BJ (cell line): Measurements from ENCODE around the gene BTBD6. TPM values are rescaled to one million over a fixed set of nuclear protein-coding genes. Genes with fewer than 3 reads are reported as not detected.

Experiments used
- CTCF ChIA-PET: fragments of 350-600 bp; formaldehyde crosslinking; extraction: SDS; loops from one replicate; lab custom pipeline; 2021; ENCODE audit warnings: antibody characterized with exemption, inconsistent platforms; lab: Yijun Ruan, JAX
- POLR2A ChIA-PET: fragments of 300-600 bp; sonication (Branson Sonifier 250); formaldehyde crosslinking; extraction: SDS; loops from one replicate; lab custom pipeline; 2021; ENCODE audit warnings: antibody characterized with exemption; lab: Charles Lee
- DNase-seq: peaks from one replicate; pipeline ENCODE4 v3.0.0-alpha.2; 2011; ENCODE audit warnings: low read depth
- H3K27me3 ChIP-seq: 2 replicates; pipeline ENCODE4 v1.6.0; 2011; ENCODE audit warnings: low read length; ENCODE audit not compliant: control insufficient read depth, insufficient read depth
- H3K36me3 ChIP-seq: 2 replicates; pipeline ENCODE4 v1.5.1; 2011; ENCODE audit warnings: low read length; ENCODE audit not compliant: control insufficient read depth, insufficient read depth
- H3K4me3 ChIP-seq: 2 replicates; pipeline ENCODE4 v1.5.1; 2011; ENCODE audit warnings: low read depth, mild to moderate bottlenecking, control low read depth, low read length
- polyA plus RNA-seq: library from polyadenylated mRNA; depleted of rRNA; stranded (reverse); fragments of >200 nt; gene quantifications from 2 replicates; pipeline ENCODE4 v1.2.3, GENCODE V29; 2011
- TF ChIP-seq, protein P1 (sequence below): IDR thresholded peaks from 2 replicates; pipeline ENCODE4 v1.5.1; 2011; ENCODE audit warnings: low read depth, mild to moderate bottlenecking, control low read depth, inconsistent platforms, low read length, moderate library complexity; ENCODE audit not compliant: insufficient read depth

Gene BTBD6
- polyA plus RNA-seq, 1 experiment, result 41.9 TPM

DNA sequence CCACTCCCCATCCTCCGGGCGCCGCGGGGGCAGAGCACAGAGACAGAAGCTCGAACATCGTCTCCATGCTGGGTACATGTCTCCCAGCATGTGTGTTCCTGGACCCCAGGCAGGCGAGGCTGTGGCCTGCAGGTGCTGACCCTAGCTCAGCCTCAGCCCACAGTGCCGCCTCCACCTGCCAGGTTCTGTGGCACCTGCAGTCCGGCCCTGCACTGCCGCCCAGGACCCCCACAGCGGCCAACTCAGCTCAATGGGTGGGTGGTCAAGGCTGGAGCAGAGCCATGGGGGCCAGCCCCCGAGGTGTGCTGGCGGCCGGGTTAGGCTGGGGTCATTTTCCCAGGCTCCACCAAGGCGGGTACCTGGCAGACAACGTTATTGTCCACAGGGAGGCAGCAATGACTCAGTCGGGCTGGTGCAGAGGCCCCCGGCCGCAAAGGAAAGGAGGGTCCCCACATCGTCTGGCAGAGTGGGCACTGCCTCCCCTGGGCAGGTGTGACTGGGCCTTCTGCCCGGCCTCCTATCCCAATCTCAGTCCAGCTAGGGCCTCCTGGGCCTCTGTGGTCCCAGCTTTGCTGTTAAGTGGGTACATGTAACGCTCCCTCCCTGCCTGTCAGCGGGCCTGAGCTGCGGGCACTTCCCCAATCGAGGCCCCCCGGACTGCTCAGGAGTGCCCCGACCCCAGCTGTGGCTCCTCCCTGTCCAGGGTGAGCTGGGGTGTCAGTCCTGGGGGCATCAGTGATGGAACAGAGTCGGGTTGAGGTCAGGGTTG lies 47.0 kb upstream of the BTBD6 start:
- no peaks in the 10 kb centered on the region for H3K36me3 ChIP-seq
- ChIA-PET CTCF (interaction anchor here (0.7 to 2.2 kb wide), 4 partner anchors 17 to 151 kb away, joined by 3 to 12 read pairs (median 4); no protein-coding TSS in a partner anchor), POLR2A (no interaction called here)
- TF ChIP-seq, protein P1, sequence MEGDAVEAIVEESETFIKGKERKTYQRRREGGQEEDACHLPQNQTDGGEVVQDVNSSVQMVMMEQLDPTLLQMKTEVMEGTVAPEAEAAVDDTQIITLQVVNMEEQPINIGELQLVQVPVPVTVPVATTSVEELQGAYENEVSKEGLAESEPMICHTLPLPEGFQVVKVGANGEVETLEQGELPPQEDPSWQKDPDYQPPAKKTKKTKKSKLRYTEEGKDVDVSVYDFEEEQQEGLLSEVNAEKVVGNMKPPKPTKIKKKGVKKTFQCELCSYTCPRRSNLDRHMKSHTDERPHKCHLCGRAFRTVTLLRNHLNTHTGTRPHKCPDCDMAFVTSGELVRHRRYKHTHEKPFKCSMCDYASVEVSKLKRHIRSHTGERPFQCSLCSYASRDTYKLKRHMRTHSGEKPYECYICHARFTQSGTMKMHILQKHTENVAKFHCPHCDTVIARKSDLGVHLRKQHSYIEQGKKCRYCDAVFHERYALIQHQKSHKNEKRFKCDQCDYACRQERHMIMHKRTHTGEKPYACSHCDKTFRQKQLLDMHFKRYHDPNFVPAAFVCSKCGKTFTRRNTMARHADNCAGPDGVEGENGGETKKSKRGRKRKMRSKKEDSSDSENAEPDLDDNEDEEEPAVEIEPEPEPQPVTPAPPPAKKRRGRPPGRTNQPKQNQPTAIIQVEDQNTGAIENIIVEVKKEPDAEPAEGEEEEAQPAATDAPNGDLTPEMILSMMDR, result 0 out of 2 replicates have a peak, but pooled peaks have one; percentile 9
- H3K4me3 ChIP-seq, result no peak overlapping the region
- peaks cover 2% of the 10 kb centered on the region for H3K27me3 ChIP-seq
- no peak for DNase-seq

DNA sequence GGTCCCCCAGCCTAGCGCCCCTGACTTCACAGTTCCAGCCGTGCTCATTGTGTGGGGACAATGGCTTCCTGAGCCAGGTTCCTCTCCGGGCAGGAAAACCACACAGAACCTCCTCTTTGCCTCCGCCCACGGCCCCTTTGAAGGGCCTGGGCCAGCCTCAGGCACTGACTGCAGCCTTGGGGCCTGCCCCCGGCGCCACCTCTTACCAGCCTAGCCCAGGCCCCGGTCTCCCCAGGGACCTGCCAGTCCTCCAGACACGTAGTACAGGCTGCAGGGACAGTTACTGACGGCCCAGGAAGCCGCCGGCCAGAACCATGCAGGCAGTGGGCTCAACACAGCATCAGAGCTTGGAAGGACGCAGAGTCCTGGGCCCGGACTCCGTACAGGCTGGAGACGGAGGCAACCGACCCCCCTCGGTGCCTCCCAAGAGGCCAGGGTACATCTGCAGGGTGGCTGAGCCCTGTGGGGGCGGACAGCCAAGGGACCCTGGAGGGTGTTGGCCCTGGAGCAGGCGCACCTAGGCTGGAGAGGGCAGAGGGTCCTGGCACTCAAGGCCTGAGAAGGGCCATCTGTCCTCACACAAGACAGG lies 46.3 kb upstream of the BTBD6 start:
- ChIA-PET POLR2A (no interaction called here), CTCF (interaction anchor here (0.6 to 2.2 kb wide), 5 partner anchors 18 to 150 kb away, joined by 3 to 12 read pairs (median 3); no protein-coding TSS in a partner anchor)
- DNase-seq, result no peak
- TF ChIP-seq, protein P1, result no peak
- Histone ChIP-seq H3K36me3 (no peaks in the 10 kb centered on the region), H3K27me3 (no peaks in the 10 kb centered on the region; the same call in 1 of the 2 replicates), H3K4me3 (no peak overlapping the region)

DNA sequence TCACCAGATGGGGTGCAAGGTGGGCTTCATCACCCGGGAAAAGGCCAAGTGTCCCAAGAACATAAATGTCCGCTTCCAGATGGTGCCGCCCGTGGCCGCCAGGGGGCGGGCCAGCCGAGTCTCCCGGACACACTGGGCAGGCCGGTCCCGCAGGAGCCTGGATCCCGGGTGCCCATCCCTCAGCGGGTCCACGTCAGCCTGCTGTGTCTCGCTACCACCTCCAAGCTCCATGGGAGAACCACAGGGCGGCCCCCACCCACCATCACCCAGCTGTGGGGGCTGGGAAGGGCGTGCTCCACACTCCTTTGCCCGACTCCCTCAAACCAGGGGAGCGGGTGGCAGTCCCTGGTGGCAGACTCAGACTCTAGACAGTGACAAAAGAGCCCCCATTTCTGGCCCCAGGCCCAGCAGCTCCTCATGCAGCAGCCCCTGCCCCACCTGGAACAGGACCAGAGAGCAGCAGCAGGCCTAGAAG lies 45.2 kb upstream of the BTBD6 start:
- POLR2A ChIA-PET, result no interaction called here
- no peak for DNase-seq
- Histone ChIP-seq H3K27me3 (no peaks in the 10 kb centered on the region; the same call in 1 of the 2 replicates), H3K36me3 (no peaks in the 10 kb centered on the region), H3K4me3 (no peak overlapping the region)
- TF ChIP-seq, protein P1, result peak; percentile 93
- CTCF ChIA-PET, result interaction anchor here (0.6 to 2.1 kb wide), 19 partner anchors 9 to 325 kb away, joined by 3 to 9 read pairs (median 3); no protein-coding TSS in a partner anchor

DNA sequence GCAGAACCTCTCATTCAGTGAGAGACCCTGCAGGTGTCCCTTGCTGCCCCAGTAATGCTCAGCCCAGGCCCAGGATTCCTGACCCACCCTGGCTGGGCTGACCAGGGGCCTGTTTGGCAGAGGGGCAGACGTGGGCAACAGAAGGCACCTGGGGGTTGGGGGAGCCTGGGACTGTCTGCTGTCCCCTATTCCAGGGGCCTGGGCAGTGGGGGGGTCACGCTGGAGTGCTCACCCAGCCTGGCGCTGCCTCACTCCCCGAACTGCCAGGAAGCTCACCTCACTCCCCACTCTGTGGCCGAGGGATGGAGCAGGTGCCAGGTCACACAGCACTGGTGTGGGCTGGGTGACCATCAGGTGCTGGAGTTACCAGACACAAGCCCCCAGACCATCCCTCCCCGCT lies 44.6 kb upstream of the BTBD6 start:
- H3K27me3 ChIP-seq, result no peaks in the 10 kb centered on the region
- no peak overlapping the region for H3K4me3 ChIP-seq
- DNase-seq, result no peak
- ChIA-PET CTCF (interaction anchor here (0.6 to 2.1 kb wide), 19 partner anchors 9 to 324 kb away, joined by 3 to 9 read pairs (median 3); no protein-coding TSS in a partner anchor), POLR2A (no interaction called here)
- no peaks in the 10 kb centered on the region for H3K36me3 ChIP-seq
- TF ChIP-seq, protein P1, result no peak
